Hematopoietic multipotent progenitor cell treated with erythropoietin and hydrocortisone succinate and interleukin-3 and kit ligand, for 8 days (in vitro differentiated cells): ENCODE results near the gene GPHN.
"Not testable (repeated sequence)": the region's sequence is repeated elsewhere in the genome, so short reads cannot be mapped to it uniquely, and the experiment has no call there.

ENCODE experiments used
- DNase-seq: peaks from one replicate; pipeline ENCODE4 v3.0.0-alpha.2; 2015

Gene GPHN

GRCh38 chr14:66503532-66503931, 4.4 kb upstream of the GPHN start:
- peak; percentile 21 for DNase-seq

- DNase-seq = no peak
These were observed 696 bp upstream of the GPHN start for GRCh38 chr14:66507181-66507721.

- DNase-seq = no peak
These were observed 549 bp downstream of the GPHN start for GRCh38 chr14:66508547-66508845.

GRCh38 chr14:66508846-66509621, 1.1 kb downstream of the GPHN start:
- DNase-seq = peak; percentile 21

GRCh38 chr14:66509874-66510273, 1.9 kb downstream of the GPHN start:
- peak; percentile 10 for DNase-seq

GRCh38 chr14:66511849-66512248, 3.9 kb downstream of the GPHN start:
- DNase-seq = no peak

GRCh38 chr14:66514213-66514612, 6.3 kb downstream of the GPHN start:
- DNase-seq = peak; percentile 11

GRCh38 chr14:66530526-66530925, 22.6 kb downstream of the GPHN start:
- DNase-seq = no peak

GRCh38 chr14:66539034-66539433, 31.1 kb downstream of the GPHN start:
- DNase-seq = no peak

- no peak for DNase-seq
These were observed 32.1 kb downstream of the GPHN start for GRCh38 chr14:66540038-66540437.

GRCh38 chr14:66541627-66542026, 33.7 kb downstream of the GPHN start:
- DNase-seq = no peak

- no peak for DNase-seq
These were observed 36.0 kb downstream of the GPHN start for GRCh38 chr14:66543996-66544395.

GRCh38 chr14:66545191-66545590, 37.2 kb downstream of the GPHN start:
- not testable (repeated sequence) for DNase-seq

- DNase-seq = not testable (repeated sequence)
These were observed 37.8 kb downstream of the GPHN start for GRCh38 chr14:66545751-66546150.

GRCh38 chr14:66563731-66564130, 55.8 kb downstream of the GPHN start:
- DNase-seq = no peak

GRCh38 chr14:66568220-66568619, 60.3 kb downstream of the GPHN start:
- no peak for DNase-seq

GRCh38 chr14:66572826-66573225, 64.9 kb downstream of the GPHN start:
- DNase-seq = no peak

- no peak for DNase-seq
These were observed 67.1 kb downstream of the GPHN start for GRCh38 chr14:66575014-66575413.

GRCh38 chr14:66575939-66576338, 68.0 kb downstream of the GPHN start:
- DNase-seq = no peak

- not testable (repeated sequence) for DNase-seq
These were observed 79.8 kb downstream of the GPHN start for GRCh38 chr14:66587753-66588152.

GRCh38 chr14:66595394-66595793, 87.4 kb downstream of the GPHN start:
- DNase-seq = no peak

- DNase-seq = no peak
These were observed 88.5 kb downstream of the GPHN start for GRCh38 chr14:66596241-66596985.

GRCh38 chr14:66600416-66600815, 92.5 kb downstream of the GPHN start:
- DNase-seq = no peak

- no peak for DNase-seq
These were observed 94.1 kb downstream of the GPHN start for GRCh38 chr14:66601932-66602578.
